Esophagus muscularis mucosa (tissue), 4 donors: ENCODE data around the gene SSBP2.

ENCODE experiments used
- EP300 ChIP-seq: sonication (generic); formaldehyde crosslinking; IDR thresholded peaks from one replicate; pipeline ENCODE4 v1.6.1; 2017; ENCODE audit warnings: antibody characterized with exemption
- POLR2A ChIP-seq: fragments of 450-650 bp; IDR thresholded peaks from one replicate; pipeline ENCODE4 v1.6.1; 2017; ENCODE audit warnings: antibody characterized with exemption, moderate library complexity, mild to moderate bottlenecking, low read depth
- POLR2AphosphoS5 ChIP-seq, 2 donors: sonication (generic); formaldehyde crosslinking; IDR thresholded peaks; one replicate each; pipeline ENCODE4 v1.6.1; 2017; ENCODE audit warnings: antibody characterized with exemption in 2 of 2
- TF ChIP-seq, protein P1 (sequence below), 3 experiments: fragments of 200-600 bp in 2 of 3; fragments of 450-650 bp in 1 of 3; sonication (generic) in 2 of 3; IDR thresholded peaks; one replicate each; pipeline ENCODE4 v1.5.1; 2017 to 2019; ENCODE audit warnings: antibody characterized with exemption in 3 of 3, mild to moderate bottlenecking in 2 of 3, moderate library complexity in 1 of 3

DNA sequence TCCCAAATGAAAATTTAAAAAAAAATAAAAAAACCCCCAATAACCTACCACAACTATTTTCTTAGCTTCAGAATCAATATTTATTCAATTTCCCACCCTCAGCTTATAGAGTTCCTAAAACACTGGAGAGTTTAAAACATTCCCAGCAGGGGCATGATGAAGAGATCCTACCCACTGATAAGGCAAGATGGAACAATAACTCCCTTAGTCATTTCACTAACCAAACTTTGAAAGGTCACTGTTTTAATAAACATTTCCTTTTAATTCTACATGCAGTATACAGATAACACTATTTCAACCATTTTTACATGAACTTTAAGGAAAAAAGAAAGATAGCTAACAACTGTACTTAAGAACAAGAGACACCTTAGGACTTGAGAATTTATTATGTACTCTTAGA, 322.0 kb downstream of the SSBP2 start:
- TF ChIP-seq POLR2A, result no peak
- TF ChIP-seq, protein P1, sequence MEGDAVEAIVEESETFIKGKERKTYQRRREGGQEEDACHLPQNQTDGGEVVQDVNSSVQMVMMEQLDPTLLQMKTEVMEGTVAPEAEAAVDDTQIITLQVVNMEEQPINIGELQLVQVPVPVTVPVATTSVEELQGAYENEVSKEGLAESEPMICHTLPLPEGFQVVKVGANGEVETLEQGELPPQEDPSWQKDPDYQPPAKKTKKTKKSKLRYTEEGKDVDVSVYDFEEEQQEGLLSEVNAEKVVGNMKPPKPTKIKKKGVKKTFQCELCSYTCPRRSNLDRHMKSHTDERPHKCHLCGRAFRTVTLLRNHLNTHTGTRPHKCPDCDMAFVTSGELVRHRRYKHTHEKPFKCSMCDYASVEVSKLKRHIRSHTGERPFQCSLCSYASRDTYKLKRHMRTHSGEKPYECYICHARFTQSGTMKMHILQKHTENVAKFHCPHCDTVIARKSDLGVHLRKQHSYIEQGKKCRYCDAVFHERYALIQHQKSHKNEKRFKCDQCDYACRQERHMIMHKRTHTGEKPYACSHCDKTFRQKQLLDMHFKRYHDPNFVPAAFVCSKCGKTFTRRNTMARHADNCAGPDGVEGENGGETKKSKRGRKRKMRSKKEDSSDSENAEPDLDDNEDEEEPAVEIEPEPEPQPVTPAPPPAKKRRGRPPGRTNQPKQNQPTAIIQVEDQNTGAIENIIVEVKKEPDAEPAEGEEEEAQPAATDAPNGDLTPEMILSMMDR (IDR thresholded peaks at IDR 0.05), result no peak
- TF ChIP-seq POLR2AphosphoS5 (IDR thresholded peaks at IDR 0.05), result no peak
- no peak for TF ChIP-seq EP300
